IPS-18c (cell line): Measurements from ENCODE around the gene ADM2.

Experiments used
- H3K4me3 ChIP-seq: 2 replicates; pipeline ENCODE4 v1.7.0; 2013; ENCODE audit warnings: low read depth, mild to moderate bottlenecking, low read length, moderate library complexity; ENCODE audit not compliant: insufficient read depth
- H3K9me3 ChIP-seq: one replicate; pipeline ENCODE4 v1.6.1; 2013; ENCODE audit warnings: mild to moderate bottlenecking, low read length, moderate library complexity; ENCODE audit not compliant: control insufficient read depth, insufficient read depth

ADM2 gene

DNA sequence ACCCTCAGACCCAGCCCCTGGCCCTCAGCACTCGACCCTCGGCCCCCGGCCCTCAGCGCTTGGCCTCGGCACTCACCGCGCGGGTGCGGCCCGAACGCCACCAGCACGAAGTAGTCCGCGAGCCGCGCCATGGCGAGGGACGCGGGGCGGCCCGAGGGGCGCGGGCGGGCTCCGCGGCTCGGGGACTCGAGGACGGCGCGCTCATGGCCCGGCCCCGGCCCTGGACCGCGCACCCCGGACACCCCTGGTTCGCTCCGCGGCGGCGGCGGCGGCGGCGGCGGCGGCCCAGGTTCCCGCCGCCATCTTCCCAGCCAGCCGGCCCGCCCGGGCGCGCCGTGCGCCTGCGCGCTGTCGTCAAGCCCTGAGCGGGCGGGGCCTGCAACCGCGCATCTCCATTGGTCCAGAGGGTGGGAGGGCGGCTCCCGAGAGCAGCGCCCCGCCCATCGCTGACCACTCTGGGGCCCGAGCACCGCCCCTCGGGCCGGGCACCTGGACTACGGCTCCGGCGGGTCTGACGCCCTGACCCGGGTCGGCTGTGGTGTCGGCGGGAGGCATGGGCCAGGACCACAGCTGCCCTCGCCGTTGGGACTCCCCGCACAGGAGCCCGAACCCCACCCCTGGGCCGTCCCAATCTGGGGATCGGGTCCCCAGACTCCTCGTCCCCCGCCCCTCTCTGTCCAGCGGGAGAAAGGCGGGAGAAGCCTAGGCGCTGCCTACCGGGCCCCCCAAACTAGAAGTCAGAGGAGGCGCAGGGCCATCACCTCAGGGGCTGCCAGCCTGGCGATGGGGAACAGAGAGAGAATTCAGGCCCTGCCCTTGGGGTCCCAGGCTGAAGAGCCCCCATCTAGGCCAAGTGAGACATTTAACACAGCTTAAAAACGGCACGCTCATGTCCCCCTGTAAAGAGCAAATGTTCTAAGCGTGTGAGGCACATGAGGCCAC lies 6.4 kb upstream of the ADM2 start, which contains the start of gene SBF1:
Gene SBF1 (minus strand): TSS at position 326 of the 942 bp plus-strand sequence. CDS start 195 bp downstream, at position 131.
- H3K4me3 ChIP-seq: peak within 1 kb of the TSS; percentile 67

DNA sequence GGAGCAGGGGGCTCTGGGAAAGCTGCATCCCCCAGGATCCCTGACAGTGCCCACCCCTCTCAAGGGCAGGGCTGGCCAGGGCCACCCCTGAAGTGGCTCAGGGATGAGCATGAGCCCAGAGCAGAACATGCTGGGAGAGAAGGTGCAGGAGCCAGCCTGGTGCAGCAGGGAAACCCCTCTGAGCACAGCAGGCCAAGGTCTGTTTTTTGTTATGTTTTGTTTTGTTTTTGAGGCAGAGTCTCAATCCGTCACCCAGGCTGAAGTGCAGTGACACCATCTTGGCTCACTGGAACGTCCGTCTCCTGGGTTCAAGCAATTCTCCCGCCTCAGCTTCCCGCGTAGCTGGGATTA lies 5.7 kb upstream of the ADM2 start:
- H3K9me3 ChIP-seq: no peaks in the 10 kb centered on the region
- peak overlapping the region; percentile 59 for H3K4me3 ChIP-seq

More for the DNA sequence above, 6.4 kb upstream of the ADM2 start, which contains the start of gene SBF1:
- H3K9me3 ChIP-seq: no peaks in the 10 kb centered on the region

DNA sequence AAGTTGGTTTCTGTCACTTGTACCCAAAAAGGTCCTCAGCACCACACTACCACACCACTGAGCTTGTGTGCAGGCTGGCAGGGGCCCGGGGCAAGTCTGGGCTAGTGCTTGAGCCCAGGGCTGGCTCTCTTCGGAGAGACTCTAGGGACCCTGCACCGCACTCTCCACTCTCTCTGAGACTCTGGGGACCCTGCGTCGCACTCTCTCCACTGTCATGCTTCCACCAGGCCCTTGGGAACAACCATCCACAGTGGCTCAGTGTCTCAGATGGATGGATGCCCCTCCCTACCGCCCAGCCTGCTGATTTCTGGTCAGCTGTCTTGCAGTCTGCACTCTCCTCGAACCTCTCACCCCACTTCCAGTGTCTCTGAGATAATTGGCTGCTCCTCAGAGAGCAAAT lies 4.5 kb upstream of the ADM2 start:
- H3K9me3 ChIP-seq: no peaks in the 10 kb centered on the region
- no peak overlapping the region for H3K4me3 ChIP-seq

DNA sequence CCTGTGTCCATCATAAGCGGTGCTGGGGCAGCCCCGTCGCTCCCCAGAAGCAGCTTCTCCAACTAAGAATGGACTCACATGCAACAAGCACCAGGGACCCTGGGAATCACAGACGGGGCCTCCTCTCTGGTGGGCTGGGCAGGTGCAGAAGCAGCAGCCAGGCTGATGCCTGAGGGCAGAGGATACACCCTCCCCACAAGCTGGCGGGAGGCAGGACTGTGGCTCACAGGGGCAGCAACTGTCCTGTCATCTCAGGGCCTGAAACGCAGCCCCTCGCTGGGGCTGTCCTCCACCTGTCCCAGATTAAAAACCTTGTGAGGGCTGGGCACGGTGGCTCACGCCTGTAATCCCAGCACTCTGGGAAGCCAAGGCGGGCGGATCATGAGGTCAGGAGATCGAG lies 3.4 kb upstream of the ADM2 start:
- Histone ChIP-seq H3K4me3 (no peak overlapping the region), H3K9me3 (no peaks in the 10 kb centered on the region)

DNA sequence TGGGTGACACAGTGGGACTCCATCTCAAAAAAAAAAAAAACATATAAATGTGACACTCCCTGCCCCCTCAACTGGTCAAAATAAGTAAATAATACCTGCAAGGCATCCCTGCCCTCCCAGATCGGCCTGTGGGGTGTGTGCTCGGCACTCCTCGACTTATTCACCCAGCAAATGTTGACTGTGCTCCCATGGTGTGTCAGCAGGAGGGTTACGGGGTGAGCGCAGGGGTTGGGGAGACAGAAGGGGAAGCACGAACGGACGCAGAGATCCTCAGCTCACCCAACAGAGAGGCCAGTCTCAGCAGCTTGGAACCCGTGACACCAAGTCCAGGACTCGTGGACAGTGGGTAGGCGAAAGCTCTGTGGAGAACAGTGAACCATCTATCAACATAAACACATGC lies 1.6 kb upstream of the ADM2 start:
- no peaks in the 10 kb centered on the region for H3K9me3 ChIP-seq
- no peak overlapping the region for H3K4me3 ChIP-seq

DNA sequence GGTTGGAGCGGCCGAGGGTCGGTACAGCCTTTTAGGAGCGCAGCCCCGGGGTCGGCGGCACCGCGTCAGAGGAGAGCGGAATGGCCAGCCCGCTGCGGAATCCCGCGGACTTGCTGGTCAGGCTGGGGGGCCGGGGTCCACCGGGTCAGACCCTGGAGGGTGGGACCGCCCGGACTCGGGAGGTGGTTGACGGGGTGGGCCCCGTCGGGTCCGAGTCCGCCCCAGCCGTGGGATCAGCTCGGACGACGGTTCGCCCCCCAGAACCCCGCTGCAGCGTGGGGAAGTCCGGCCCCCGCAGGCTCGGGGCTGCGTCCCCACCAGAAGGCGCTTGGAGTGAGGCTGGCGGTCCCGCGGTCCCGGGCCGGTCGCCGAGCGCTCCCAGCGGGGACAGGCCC lies 301 bp upstream of the ADM2 start:
- Histone ChIP-seq H3K9me3 (no peaks in the 10 kb centered on the region), H3K4me3 (peak overlapping the region; percentile 71)

DNA sequence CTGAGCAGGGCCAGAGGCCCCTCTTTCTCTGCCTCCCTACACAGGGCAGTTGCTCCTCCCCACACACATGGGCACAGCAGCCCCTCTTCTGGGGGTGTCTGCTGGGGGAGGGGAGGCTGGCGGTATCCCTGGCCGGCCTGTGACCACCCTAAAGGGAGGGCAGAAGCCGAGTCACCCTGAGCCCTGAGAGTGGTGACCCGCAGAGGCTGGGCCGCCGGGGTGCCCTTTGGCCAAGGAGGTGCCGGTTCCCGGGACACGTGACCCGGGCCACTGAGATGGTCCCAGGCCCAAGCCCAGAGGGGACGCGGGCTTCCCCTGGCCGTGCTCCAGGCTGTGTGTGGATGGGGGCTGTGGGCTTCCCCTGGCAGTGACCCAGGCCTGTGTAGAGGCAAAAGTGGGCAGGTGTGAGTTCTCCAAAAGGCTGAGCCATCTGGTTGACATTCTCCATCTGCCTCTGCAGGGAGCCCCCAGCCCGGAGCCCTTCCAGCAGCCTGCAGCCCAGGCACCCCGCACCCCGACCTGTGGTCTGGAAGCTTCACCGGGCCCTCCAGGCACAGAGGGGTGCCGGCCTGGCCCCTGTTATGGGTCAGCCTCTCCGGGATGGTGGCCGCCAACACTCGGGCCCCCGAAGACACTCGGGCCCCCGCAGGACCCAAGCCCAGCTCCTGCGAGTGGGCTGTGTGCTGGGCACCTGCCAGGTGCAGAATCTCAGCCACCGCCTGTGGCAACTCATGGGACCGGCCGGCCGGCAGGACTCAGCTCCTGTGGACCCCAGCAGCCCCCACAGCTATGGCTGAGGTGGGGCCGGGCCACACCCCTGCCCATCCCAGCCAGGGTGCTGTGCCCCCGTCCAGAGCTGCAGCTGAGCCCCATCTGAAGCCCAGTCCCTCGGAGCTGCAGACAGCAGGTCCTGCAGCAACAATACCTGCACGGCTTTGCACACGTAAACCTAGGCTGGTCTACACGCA lies 1.0 kb downstream of the ADM2 start:
- Histone ChIP-seq H3K4me3 (peak overlapping the region; percentile 71), H3K9me3 (no peaks in the 10 kb centered on the region)

DNA sequence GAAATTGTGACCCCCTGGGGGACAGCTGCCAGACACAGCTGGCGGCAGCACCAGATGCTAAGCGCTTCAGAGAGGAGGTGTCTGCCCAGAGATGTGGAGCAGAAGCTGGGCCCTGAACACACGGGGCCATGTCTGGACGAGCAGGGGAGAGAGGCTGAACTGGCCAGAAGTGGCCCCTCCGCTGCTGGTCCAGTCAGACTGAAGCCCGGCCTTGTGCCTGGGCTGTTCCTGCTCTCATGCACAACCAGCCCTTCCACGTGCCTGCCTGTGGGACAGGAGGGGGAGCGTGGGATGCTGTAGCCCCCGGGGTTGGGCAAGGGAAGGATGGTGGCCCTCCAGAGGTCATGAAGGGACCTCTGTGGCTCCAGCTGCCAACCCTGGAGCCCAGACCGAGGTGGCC lies 1.8 kb downstream of the ADM2 start:
- H3K9me3 ChIP-seq: no peaks in the 10 kb centered on the region
- H3K4me3 ChIP-seq: no peak overlapping the region; the same call in 1 of the 2 replicates

DNA sequence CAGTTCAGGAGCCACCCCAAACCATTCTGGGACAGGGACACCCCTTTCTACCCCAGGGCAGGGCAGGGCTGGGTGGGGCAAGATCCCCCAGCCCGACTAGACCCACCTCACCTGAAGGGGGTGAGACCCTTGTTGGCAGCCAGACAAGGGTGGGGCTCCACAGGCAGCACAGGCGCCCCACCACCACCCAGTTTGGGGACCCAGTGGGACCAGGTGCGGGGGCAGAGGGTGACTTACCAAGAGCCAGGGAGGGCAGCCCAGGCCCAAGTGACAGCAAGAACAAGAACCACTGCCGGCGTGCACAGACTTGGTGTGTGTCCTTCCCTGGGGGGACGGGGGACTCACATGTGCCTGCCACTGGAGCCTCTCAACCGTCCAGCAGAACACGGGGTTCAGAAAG lies 2.2 kb downstream of the ADM2 start:
- no peaks in the 10 kb centered on the region for H3K9me3 ChIP-seq
- no peak overlapping the region; the same call in 1 of the 2 replicates for H3K4me3 ChIP-seq

DNA sequence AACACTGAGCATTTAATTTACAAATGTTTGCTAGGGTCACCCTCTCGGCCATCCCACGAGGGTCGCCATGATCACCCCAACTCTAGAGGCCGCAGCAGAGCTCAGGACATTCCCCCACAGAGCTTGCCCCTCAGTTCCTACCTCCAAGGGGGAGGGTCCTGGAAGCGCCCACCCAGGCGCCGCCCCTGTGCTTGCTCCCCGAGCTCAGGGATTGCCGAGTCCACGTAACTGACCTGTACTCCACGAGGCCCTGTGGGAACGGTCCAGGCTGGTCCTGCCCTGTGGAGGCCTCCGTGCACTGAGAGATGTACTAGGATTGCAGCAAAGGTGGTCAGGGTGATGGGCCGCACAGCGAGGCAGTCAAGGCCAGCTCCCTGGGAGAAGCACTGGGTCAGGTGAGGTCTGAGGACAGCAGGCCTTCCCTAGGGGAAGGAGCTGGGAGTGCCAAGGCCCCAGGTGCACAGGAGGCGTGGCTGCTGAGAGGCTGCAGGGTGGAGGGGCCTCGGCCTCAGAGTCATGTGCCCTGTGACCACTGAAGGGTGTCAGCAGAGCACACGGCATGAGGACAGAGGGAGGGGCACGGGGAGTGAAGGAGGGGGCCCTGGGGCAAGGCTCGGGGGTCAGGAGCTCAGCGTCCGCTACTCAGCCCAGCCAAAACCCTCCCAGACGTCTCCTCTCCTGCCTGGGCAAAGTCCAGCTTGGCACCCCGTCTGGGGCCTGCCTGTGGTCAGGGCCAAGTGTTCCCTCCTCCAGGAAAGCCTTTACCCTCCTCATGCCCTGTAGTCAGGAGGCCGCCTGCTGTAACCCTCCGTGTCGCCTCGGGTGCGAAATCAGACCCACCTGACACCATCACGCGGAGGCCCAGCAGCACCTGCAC lies 2.9 kb downstream of the ADM2 start:
- no peak overlapping the region for H3K4me3 ChIP-seq
- no peaks in the 10 kb centered on the region for H3K9me3 ChIP-seq

DNA sequence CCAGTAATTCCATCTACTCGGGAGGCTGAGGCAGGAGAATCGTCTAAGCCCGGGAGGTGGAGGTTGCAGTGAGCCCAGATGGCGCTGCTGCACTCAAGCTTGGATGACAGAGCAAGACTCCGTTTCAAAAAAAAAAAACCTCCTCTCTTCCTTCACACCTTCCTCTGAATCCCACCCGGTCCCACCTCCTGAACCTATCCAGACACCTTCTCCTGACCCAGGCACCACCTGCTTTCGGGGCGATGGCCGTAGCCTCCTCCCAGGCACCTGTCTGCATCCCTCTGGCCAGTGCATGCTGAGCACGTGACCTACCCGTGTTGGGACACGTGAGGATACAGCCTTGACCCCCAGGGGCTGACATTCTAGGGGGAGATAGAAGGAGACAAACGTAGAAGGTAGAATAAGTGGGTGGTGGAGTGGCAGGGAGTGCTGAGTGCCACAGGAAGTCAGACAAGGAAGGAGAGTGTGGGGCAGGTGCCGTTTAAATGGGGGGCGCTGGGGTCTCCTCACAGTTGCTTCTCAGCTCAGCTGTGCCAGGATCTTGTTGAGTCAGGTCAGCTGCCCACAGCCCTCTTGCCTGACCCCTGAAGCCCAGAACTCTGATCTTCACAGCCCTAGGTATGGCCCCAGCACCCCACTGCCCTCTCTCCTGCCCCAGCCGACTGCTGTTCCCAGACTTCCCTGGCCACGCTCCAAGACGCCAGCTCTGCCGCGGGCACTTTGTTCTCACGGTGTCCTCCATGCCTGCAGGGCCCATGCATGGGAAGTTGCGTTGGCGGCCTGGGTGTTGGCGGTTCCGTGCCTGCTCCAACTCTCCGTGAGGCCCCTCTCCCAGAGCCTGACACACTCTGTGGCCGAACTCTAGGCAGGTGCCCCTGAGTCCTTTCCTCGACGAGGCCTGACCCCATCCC lies 4.1 kb downstream of the ADM2 start:
- Histone ChIP-seq H3K4me3 (no peak overlapping the region), H3K9me3 (no peaks in the 10 kb centered on the region)

DNA sequence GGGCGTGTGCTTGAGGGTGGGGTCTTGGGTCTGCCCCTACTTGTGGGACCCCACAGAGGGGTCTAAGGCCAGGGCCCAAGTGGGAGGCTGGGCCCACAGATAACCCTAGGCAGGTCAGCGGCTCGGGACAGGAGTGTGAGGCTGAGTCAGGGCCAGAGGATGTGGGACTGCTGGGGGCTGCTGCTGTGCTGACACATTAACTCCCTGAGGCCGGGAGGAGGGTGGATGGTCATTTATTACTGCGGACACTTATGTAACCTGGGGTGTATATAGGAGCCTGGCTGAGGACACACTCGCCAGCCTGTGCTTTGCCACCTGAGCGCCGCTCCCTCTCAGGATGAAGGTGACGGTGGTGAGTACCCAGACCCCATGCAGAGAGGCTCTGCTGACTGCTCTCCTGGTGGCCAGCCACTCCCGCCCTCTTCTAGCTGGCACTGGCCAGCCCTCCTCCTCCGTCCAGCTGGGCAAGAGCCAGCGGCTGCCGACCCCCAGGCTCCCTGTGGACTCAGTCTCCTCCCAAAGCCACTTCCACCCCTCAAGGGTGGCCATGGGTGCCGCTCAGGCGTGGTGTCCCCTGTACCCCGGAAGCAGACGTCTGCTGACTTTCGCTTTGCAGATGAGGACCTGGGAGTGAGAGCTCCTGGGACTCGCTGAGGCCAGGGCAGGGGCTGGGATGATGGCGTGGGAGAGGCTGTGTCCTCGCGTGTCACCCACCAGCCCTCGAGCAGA lies 5.4 kb downstream of the ADM2 start, which contains the start of gene MIOX:
Gene MIOX (plus strand): TSS at position 299 of the 729 bp plus-strand sequence. CDS start 39 bp downstream, at position 338.
- H3K9me3 ChIP-seq: no peaks in the 10 kb centered on the region
- H3K4me3 ChIP-seq: no peak within 1 kb of the TSS

DNA sequence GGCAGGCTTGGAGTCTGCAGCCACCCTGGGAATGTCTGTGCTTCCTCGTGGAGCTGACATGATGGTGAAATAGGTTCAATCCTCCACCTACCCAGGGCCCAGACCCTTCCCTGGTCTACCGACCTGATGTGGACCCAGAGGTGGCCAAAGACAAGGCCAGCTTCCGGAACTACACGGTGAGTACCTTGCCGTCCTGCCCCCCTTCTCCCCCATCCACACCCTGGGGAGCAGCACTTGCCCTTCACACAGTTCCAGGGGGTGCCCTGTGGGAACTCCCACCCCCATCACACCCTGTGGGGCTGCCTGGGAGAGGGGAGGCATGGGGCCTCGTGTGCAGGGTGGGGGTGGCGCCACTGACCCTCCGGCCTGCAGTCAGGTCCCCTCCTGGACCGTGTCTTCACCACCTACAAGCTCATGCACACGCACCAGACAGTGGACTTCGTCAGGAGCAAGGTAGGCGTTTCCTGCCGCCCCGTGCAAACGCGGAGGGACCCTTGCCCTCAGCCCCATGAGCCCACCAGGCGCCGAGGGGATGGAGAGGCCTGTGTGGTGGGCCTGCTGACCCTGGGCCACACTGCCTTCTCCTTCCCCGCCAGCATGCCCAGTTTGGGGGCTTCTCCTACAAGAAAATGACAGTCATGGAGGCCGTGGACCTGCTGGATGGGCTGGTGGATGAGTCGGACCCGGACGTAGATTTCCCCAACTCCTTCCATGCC lies 6.1 kb downstream of the ADM2 start:
- Histone ChIP-seq H3K4me3 (no peak overlapping the region), H3K9me3 (no peaks in the 10 kb centered on the region)

DNA sequence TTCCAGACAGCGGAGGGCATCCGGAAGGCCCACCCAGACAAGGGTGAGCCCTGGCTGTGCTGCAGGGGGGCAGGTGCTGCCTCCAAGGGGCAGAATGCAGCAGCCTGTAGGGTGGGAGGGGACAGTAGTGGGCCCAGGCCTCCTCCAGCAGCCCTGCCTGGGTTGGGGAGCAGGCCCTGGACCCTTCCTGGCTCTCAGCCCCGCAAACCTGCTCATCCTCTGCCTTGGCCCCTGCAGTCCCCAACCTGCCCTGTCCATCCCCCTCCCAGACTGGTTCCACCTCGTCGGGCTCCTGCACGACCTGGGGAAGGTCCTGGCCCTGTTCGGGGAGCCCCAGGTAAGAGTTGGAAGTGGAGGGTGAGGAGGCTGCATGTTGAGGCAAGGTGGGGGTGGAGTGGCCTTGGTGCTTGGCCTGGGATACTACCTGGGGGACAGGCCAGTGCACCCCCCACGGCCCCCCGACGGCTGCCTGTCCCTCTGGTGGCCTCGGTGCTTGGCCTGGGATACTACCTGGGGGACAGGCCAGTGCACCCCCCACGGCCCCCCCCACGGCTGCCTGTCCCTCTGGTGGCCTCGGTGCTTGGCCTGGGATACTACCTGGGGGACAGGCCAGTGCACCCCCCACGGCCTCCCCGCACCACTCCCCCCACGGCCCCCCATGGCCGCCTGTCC lies 6.8 kb downstream of the ADM2 start:
- Histone ChIP-seq H3K4me3 (no peak overlapping the region), H3K9me3 (no peaks in the 10 kb centered on the region)
